Ramos (cell line): ENCODE results near the gene UTS2R.

Experiments used
- in situ Hi-C: fragments of 300-500 bp; cut with MboI; formaldehyde crosslinking; loops from one replicate; pipeline ENCODE4 v1.14.3; 2022; ENCODE audit warnings: low sequenced_read_pairs; ENCODE audit not compliant: unreplicated experiment

Gene UTS2R

DNA sequence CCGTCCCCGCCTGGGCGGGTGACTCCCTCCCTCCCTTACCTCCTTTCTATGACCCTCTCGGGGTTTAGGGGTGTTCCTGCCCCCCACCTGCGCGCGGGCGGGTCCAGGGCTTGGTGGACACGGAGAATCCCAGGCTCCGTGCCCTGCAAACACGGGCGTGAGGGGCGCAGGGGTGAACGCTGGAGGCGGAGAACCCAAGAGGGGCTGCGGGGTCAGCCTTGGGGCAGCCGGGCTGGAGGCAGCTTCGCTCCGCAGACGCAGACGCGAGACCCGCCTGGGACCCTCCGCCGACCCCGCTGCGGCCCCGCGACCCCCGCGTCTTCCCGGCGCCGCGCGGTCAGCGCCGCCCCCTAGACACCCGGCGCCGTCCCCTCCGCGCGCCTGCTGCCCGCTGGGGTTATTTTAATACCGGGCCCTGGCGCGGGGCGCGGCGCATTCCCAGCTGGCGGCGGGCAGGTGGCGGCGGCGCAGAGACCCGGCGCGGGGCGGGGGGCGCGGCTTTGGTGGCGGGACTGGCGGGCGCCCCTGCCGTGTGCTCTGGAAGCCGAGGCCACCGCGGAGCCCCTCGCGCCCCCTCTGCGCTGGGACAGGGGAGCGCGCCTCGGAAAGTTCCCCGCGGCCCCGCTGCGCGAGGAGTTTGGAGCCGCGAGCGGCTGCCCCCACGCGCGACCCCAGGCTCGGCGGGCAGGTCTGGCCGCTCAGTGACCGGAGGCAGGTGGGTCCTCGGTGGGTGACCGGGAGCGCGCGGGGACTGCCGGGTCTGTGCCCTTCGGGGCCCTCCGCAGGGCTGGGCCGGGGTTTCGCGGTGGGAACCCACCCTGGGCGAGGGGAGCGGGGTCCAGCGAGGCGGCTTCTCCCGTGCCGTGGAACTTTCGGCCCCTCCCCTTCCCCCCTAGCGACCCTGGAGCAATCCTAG lies at the start of gene UTS2R:
Gene UTS2R (plus strand): TSS at position 433 of the 916 bp plus-strand sequence. CDS start 2,560 bp downstream, outside the sequence.
- in situ Hi-C loops = no loop called here

DNA sequence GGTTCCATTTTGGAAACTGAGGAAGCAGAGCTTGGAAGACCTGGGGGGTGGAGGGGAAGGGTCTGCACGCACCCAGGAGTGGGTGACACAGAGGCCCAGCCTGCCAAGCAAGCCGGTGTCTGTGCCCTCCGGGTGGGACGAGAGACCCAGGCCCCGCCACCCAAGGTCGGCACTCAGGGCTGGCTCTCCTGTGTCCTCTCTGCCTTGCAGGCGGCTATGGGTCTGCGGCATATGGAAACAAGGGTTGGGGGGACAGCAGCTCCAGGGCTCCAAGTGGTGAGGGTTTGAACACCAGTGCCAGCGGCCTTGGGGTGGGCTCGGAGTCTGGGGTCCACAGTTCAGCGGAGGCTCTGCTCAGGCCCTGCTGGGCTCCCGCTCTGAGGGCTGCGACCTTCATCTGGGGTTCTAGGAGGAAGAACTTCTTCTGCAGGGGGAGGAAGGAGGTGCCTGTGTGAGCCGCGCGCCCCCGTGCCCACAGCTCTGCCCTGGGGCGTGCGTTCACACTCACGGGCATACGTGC lies 49.6 kb upstream of the UTS2R start:
- in situ Hi-C loops = no loop called here

DNA sequence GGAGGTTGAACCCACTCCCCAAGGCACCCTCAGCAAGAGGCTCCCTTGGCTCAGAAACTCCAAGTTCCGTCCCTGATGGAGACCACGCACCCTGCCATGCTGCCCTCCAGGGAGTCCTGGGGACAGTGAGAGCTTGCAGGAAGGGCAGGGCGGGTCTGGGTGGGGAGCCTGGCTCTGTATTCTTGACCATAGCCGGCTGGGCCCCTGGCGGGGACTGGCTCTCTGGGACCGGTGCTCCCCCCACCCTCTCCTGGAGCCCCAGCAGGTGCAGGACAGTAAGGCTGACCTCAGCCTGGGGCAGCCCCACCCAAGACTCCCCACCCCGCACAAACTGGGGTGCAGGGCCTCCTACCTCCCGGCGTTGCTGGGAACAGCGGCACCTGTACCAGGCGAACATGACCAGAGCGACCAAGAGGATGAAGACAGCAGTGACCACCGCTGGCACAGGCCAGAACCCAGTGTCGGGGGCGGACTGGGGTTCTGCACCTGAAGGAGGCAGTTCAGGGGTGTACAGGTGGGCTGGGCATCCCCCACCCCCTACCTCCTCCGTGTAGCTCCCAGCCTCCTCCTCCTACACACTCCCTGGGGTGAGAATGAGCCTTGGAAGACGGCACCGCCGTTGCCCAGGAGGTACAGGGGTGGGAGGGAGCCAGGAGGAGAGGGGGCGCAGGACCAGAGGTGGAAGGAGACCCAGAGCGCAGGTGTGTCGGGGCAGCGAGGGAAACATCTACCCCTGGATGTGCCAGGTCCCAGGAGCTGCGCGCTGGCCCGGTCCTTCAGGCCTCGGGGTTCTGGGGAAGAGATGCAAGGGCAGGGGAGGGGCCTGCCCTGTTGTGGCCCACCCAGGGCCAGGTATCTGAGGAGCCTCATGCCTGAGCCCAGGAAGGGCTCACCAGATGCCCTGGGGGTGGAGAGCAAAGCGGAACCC lies 48.8 kb upstream of the UTS2R start:
- in situ Hi-C loops = no loop called here

DNA sequence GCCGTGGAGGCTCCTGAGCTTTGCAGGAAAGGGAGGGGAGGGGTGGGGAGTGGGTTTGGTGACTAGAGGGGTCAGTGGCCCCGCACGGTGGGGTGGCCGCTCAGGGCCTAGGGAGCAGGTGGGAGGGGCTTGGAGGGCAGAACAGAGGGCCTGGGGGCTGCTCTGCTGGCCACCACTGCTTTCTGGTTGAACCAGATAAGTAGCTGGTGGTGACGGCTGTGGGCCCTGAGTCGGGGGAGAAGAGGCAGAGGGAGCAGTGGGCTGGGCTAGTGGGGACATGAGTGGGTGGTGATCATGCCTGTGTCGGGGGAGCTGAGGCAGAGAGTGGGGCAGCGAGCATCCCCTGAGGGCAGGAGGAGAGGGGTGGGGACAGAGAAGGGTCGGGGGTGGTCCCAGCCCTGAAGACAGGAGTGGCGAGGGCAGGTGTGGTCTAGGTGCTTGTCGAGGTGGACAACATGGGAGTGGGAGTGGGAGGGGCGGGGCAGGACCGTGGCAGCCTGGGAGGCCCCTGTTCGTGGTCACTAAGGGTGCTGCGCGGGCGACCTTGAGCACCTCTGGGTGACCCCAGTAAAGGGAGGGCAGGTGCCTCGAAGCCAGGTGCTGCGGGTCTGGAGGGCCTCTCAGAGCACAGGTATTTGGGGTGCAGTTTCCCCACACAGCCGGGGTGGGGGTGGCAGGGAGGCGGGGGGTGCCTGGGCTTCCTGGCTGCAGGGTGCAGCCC lies 47.9 kb upstream of the UTS2R start:
- in situ Hi-C loops = no loop called here

DNA sequence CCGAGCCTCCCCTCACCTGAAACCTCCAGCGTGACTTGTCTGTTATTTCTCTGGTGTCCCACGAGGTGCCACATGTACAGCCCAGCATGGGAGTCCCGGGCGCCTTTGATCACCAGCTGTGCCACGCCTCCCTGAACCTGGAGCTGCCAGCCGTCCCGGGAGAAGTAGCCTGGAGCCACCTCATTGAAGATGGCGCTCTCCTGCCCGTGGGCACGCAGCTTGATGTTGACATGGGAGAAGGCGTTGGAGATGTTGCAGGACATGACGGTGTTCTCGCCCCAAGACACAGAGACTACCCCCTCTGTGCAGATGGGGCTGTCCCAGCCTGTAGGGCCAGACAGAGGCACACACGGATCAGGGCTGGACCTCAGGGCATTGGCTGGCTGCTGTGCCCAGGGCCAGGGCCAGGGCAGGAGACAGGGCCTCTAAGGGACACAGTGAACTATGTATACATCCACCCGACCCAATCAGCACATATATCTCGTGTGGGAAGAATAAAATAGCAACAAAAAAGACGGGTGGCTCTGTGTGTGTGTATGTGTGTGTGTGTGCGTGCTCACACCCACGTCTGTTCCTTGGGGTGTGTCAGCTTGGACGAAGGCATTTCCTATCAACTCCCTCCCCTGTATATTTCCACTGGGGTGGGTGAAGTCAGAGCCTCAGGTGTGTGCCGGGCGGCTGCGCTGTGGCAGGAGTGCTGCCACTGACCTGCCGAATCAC lies 46.8 kb upstream of the UTS2R start:
- in situ Hi-C loops = no loop called here

DNA sequence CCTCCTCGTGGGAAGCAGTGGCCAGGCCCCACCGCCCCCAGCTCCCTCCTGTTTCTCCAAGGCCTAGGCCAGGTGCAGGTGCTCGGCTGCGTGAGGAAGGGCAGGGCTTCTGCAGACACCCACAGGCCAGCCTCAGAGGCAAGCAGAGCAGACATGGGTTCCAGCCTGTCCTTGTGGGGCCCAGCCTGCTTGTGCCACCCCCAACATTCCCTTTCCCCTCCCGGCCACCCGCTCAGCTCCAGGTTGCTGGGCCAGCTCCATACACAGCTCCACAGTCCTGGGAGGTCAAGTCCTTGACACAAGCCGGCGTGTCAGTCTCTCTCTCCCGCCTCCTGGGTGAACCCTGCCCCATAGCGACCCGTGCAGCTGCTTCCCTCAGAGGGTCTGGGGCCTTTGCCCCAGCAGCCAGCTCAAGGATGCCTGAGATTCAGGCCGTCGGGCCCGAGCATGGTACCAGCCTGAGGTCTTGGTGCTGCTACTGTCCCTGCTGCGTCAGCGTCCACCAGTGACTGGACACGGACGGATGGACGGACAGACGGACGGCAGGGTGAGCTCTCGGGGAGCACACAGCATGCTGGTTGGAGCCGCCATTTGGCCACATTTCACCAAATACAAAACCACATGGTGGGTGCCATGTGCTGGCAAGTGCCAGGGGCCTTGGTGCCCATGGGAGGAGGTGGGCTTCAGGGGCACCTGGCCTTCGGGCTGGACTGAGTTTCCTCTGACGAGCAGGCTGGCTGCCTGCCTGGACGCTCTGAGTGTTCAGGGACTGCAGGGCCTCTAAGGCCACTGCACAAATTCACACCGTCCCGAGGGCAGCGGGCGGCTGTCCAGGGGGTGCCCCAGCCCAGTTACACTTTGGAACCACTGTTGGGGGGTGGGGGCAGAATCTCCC lies 46.0 kb upstream of the UTS2R start:
- in situ Hi-C loops = no loop called here

DNA sequence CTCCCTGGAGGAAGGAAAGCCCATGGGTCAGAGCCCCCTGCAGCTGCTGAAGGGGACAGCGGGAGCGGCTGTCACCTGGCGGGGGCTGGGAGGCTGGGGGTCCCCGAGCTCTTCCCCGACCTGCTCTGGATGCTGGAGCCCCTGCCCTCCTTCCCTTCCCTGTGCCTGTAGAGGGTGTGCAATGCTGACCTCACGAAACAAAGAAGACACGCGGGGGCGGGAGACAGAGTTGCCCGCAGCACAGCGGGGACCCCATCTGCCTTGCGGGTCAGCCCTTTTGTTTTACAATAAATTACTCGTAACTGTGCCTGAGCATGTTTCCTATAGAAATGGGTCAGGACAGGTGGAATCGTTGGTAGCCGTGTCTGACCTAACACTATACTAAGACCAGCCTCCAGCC lies 44.3 kb upstream of the UTS2R start:
- in situ Hi-C loops = no loop called here

DNA sequence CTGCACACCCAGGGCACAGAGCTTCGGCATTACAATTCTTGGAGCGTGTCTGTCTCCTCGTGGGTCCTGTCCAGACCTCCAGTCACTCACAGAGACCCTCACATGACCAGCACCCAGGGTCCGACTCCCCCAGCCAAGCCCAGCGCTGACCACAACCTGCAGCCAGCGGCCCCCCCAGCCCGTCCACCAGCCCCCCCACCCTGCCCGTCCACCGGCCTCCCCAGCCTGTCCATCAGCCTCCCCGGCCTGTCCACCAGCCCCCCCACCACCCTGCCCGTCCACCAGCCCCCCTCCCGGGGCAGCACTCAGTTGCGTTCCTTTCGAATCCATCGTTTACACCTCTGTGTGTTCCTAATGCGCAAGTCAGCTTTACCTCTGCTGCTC lies 43.8 kb upstream of the UTS2R start:
- in situ Hi-C loops = no loop called here

DNA sequence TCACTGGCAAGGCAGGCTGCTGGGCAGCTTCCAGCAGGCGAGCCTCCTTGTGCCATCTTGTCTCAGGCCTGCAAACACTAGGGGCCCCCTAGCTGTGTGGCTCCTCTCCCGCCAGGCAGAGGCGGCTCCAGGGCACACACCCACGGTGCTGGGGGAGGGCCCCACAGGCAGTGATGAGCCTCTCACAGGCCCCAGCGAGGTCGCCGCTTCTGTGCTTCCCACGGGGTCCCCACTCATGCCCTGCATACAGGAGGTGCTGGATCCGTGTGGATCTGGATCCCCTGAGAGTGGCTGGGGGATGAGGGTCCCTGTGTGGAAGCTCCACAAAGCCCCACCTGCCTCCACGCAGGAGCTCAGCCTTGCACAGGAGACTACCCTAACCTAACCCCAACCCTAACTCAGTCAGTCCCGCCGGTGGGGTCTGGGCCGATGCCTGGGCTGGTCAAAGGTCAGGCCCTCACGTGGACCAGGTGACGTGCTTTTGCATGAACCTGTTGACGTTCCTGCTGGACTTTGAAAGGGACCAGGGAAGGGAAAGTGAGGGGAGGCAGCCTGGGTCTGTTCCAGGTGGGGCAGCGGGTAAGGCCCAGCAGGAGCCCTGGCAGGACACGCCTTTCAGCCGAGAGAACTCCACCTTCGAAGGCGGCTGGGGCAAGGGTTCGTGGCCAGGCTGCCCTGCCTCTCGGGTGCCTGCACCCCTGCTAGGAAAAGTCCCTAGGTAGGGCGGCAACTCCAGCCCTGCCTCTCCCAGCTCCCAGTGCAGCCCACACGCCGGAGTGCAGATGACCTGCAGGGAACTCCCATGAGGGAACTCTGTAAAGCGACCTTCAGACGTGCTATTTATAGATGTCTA lies 43.2 kb upstream of the UTS2R start:
- in situ Hi-C loops = no loop called here

DNA sequence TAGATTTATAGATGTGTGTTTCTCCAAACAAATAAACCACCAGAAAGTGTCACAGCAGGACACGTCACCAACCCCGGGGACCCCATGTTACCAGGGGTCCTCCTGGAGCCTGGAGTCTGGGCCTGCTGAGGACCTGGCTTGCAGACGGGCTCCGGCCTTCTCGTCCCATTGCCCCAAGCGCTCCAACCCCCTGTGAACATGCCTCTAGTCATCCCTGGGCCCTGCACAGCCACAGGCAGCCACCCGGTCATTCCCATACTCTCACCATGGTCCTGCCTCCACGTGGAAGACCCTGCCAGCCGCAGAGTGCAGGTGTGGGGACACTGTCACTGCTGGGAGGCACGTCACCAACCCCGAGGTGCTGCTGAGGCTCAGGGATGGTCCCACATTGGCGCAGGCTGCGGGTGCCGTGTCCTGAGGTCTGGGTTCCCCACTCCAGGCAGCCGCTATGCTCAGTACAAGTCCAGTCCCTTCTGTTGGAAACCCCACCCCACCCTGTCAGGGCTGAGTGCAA lies 42.5 kb upstream of the UTS2R start:
- in situ Hi-C loops = no loop called here

DNA sequence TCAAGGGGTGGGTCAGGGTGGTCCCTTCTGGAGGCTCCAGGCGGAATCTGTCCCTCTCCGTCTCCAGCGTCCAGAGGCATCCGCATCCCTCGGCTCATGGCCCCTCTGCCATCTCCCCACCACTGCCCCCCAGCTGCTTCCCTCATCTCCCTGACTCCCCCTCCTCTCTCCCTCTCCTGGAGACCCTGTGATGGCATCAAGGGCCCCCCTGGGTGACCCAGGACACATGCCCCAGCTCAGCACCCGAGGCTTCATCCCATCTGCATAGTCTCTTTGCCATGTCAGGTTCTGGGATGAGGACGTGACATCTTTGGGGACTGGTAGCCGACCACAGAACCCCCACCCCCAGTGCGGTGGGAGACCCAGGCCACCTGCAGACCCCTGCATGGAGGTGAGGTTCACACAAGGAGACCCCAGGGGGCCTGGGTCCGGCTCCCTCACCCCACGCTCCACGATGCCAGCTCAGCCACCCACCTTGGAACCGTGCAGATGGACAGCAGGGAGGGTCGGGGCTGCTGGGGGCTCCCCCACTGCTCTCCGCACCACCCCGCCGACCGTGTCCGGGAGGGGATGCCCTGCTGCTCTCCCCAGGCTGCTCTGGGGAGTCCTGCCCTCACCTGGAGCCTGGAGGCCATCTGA lies 41.8 kb upstream of the UTS2R start:
- in situ Hi-C loops = no loop called here

DNA sequence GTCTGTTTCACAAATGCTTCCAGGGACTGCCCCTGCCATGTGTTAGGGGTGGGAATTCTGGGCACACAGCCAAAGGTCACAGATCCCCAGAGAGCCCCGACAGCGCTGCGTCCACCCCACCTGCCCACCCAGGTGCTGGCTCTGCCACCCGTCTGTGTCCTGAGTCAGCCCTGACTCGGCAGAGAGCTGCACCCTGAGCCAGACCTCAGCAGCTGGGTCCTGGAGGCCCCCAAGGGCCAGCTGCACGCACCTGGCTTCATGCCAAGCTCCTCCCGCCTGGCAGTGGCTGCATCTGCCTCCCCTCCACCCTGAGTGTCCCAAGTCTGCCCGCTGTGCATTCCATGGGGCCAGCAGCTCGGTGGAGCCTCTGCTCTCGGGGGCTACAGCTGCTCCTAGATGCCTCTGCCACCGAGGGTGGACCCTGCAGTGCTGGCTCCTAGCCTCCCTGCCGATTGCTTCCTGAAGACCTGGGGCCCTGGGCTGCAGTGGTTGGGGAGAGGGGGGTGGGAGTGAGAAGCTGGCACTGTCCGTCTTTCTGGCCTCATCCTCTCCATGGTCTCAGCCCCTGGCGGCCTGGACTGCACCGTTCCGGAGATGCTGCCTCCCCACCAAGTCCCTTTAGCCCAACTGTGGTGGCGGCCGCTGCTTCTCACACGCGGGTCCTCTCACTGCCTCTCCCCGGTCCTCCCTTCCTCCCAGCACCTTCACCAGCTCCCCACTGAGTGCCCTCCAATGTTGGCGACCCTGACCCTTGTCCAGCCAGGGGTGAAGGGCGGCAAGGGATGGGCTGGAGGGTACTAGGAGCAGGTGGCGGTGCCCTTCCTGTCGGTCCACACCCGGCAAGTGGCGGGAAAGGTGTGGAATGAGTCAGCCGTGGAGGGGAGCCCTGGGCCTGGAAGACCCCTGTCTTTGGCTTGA lies 41.0 kb upstream of the UTS2R start:
- in situ Hi-C loops = no loop called here

DNA sequence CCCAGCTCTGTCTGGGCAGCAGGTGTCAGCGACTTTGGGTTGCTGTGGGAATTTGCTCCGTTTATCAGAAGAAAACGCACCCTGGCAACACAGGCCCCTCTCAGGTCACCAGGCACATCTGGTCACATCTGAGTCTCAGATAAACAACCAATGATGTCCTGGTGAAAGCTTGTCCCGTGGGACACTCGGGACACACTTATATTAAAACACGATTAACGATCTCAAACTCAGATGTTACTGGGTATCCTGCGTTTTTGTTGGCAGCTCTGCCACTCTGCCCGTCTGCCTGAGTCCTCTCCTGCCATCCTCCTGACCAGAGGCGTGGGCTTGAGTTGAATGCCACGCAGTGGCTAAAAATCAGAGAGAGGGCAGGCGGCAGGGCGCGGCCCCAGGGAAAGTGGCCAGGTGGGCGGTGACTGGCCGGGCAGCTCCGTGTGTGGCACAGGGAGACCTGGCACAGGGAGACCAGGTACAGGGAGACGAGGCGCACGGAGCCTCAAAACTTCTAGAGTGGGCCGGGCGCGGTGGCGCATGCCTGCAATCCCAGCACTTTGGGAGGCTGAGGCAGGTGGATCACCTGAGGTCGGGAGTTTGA lies 40.1 kb upstream of the UTS2R start:
- in situ Hi-C loops = no loop called here

DNA sequence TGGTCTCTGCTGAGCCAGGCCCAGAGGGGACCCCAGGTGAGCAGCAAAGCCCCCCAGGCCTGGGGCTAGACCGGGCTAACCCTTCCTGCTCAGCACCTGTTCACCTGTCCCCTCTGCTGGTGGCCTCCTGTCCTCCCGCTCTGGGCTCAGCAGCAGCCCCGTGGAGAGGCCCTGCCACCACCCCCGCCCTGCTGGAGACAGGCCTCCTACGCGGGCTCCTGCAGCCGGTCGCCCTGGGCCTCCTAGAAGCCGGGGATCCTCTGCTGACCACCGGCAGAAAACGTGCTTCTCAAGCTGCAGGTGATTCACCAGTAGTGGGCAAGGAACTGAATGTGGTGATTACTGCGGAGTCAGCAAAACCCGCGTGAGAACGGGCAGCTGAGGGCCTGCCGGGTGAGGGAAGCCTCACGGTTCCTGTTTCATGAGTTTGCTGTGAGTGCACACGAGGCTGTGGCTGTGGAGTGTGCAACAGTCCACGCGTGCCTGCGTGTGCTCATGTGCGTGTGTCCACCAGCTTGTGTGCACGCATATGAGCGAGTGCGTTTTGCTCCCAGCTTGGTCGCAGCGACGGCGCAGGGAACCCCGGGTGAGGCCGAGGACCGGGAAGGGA lies 38.8 kb upstream of the UTS2R start:
- in situ Hi-C loops = no loop called here
